K562 (cell line): Measurements from ENCODE around the gene MRPL27. TPM values are rescaled to one million over a fixed set of nuclear protein-coding genes. Genes with fewer than 3 reads are reported as not detected.

Source experiments
- CHD7 ChIP-seq: fragments of 200-600 bp; sonication (generic); IDR thresholded peaks from one replicate; pipeline ENCODE4 v1.6.1; 2012; ENCODE audit warnings: mild to moderate bottlenecking, low read depth, low read length, inconsistent platforms
- LEF1 ChIP-seq: fragments of 450-650 bp; IDR thresholded peaks from 2 replicates; pipeline ENCODE4 v1.6.1; 2016; ENCODE audit warnings: mild to moderate bottlenecking
- MTA3 ChIP-seq: fragments of 450-650 bp; formaldehyde crosslinking; IDR thresholded peaks from 2 replicates; pipeline ENCODE4 v1.6.1; 2017; ENCODE audit warnings: mild to moderate bottlenecking, borderline replicate concordance
- SPI1 ChIP-seq: IDR thresholded peaks from 2 replicates; pipeline ENCODE4 v1.6.1; 2011; ENCODE audit warnings: low read depth, low read length, control low read depth, borderline replicate concordance
- TEAD1 ChIP-seq, 2 experiments: fragments of 450-650 bp in 1 of 2; sonication (generic) in 1 of 2; formaldehyde crosslinking; IDR thresholded peaks; 2 replicates each; pipeline versions ENCODE4 v1.4.0 to v1.8.0; 2020 to 2022; ENCODE audit warnings: mild to moderate bottlenecking in 2 of 2, missing genetic modification reagents in 1 of 2
- TFAP4 ChIP-seq: sonication (generic); formaldehyde crosslinking; IDR thresholded peaks from 2 replicates; pipeline ENCODE4 v1.8.0; 2022; ENCODE audit warnings: missing genetic modification reagents, mild to moderate bottlenecking, moderate library complexity, borderline replicate concordance
- U2AF2 ChIP-seq: fragments of 200-400 bp; formaldehyde crosslinking; optimal IDR thresholded peaks from 2 replicates; pipeline ENCODE3; 2017; ENCODE audit warnings: low read depth, mild to moderate bottlenecking, low read length
- ZNF133 ChIP-seq: fragments of 250-450 bp; sonication (Bioruptor Pico); IDR thresholded peaks from 2 replicates; pipeline ENCODE4 v1.4.0; 2020; ENCODE audit warnings: mild to moderate bottlenecking
- ZNF561 ChIP-seq: fragments of 450-650 bp; formaldehyde crosslinking; conservative IDR thresholded peaks from 2 replicates; pipeline ENCODE4 v1.4.0; 2020; ENCODE audit warnings: mild to moderate bottlenecking, moderate library complexity
- polyA plus RNA-seq, 8 experiments: library from polyadenylated mRNA; depleted of rRNA in 4 of 8; stranded (reverse) in 5 of 8; unstranded in 3 of 8; fragments of >200 nt; fragmentation: Nextera tagmentation in 2 of 8; fragmentation: Illumina TruSeq in 1 of 8; extraction: Ambion mirVana in 2 of 8; extraction: Trizol in 1 of 8; gene quantifications; 2 replicates each; pipeline versions ENCODE4 v1.2.1 to v1.2.3, GENCODE V29; 2011 to 2014; ENCODE audit warnings: inconsistent platforms in 1 of 8, missing spikeins in 1 of 8
- total RNA-seq, 7 experiments: library from RNA; depleted of rRNA in 6 of 7; stranded (reverse); fragments of >200 nt in 6 of 7; fragmentation: Illumina TruSeq in 2 of 7; extraction: Trizol in 2 of 7; gene quantifications; 2 replicates each; pipeline versions ENCODE4 v1.2.1 to v1.2.3, GENCODE V29; 2011 to 2021; ENCODE audit warnings: low replicate concordance in 1 of 7
- TF ChIP-seq, protein P1 (sequence below), 2 experiments: fragments of 450-650 bp in 1 of 2; sonication (generic) in 1 of 2; formaldehyde crosslinking; conservative IDR thresholded peaks; 2 replicates each; pipeline versions ENCODE4 v1.4.0 to v1.8.1; 2020 to 2022; ENCODE audit warnings: mild to moderate bottlenecking in 1 of 2, missing genetic modification reagents in 1 of 2
- TF ChIP-seq, protein P2 (sequence below), 2 experiments: fragments of 450-650 bp; conservative IDR thresholded peaks; 2 replicates each; pipeline ENCODE4 v1.6.1; 2017; ENCODE audit warnings: mild to moderate bottlenecking in 2 of 2, moderate library complexity in 2 of 2

The MRPL27 gene
- total and polyA plus RNA-seq, 9 of the 15 experiments (the other 6 are each of a cell fraction or from before 2014, with no cell fraction given): 96.3 to 401 (median 142) TPM

DNA sequence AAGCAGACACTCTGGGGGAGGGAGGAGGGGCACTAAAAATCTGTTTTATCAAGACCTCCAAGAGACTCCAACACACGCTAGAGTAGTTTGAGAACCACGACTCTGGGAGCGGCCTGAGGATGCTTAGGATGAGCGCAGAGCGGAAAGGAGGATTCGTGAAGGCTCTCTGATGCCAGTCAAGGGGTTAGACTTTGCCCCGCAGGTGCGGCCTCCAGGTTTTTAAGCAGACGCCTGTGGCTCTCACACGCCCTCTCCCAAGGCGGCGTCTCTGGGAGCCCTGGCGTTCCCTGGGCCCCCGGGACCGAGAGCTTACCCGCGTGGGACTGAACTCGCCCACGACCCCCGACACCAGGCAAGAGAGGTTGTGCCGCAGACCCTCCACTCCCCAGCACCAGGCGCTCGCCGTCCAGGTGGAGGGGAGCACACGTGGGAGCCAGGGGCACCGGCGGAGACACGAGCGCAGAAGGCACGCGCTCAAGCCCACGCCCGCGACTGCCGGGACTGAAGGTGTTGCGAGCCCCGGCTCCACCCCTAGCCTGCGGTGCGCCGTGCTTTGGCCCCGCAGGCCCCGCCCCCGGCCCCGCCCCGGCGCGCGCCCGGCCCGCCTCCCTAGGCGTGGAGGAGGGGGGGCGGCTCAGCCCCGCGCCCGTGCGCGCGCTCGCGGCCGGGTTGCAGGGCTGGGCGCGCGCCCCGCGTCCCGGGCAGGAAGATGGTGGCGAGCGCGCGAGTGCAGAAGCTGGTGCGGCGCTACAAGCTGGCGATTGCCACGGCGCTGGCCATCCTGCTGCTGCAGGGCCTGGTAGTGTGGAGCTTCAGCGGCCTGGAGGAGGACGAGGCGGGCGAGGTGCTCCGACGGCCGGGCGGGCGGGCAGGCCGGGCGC is 27.3 kb downstream of the MRPL27 start, which contains the start of gene XYLT2 (continued):
- TF ChIP-seq CHD7 (no peak), MTA3 (peak; percentile 60; the same call in 1 of the 2 replicates), SPI1 (no peak), U2AF2 (no peak), ZNF561 (CRISPR knock-in tag) (no peak), TEAD1 (CRISPR knock-in tag; IDR thresholded peaks at IDR 0.05) (peak in 1 of 2 experiments; percentile 61; a peak in 1 of 4 replicates), LEF1 (no peak), ZNF133 (CRISPR knock-in tag) (no peak), TFAP4 (peak; percentile 55; the same call in 1 of the 2 replicates)
- TF ChIP-seq, protein P1, sequence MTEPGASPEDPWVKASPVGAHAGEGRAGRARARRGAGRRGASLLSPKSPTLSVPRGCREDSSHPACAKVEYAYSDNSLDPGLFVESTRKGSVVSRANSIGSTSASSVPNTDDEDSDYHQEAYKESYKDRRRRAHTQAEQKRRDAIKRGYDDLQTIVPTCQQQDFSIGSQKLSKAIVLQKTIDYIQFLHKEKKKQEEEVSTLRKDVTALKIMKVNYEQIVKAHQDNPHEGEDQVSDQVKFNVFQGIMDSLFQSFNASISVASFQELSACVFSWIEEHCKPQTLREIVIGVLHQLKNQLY (CRISPR knock-in tag; conservative IDR thresholded peaks at IDR 0.05): no peak
- TF ChIP-seq, protein P2, sequence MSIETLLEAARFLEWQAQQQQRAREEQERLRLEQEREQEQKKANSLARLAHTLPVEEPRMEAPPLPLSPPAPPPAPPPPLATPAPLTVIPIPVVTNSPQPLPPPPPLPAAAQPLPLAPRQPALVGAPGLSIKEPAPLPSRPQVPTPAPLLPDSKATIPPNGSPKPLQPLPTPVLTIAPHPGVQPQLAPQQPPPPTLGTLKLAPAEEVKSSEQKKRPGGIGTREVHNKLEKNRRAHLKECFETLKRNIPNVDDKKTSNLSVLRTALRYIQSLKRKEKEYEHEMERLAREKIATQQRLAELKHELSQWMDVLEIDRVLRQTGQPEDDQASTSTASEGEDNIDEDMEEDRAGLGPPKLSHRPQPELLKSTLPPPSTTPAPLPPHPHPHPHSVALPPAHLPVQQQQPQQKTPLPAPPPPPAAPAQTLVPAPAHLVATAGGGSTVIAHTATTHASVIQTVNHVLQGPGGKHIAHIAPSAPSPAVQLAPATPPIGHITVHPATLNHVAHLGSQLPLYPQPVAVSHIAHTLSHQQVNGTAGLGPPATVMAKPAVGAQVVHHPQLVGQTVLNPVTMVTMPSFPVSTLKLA (conservative IDR thresholded peaks at IDR 0.05): peak; percentile 56 to 76; a peak in 3 of 4 replicates
